Kidney (tissue), 14 donors: Measurements from ENCODE around the gene AKAP11. TPM values are rescaled to one million over a fixed set of nuclear protein-coding genes. Genes with fewer than 3 reads are reported as not detected.

Experiments used
- DNase-seq, 5 donors: peaks; one replicate each; pipeline ENCODE4 v3.0.0-alpha.2; 2013 to 2020
- FAIRE-seq: peaks from 2 replicates; lab custom pipeline; 2012; peaks lifted over from hg19 to GRCh38; lab: Jason Lieb, UNC
- H3K27ac ChIP-seq, 2 donors: one replicate each; pipeline ENCODE4 v1.7.0; 2013; ENCODE audit warnings: low read depth in 2 of 2, low read length in 2 of 2, inconsistent platforms in 1 of 2
- H3K27me3 ChIP-seq: one replicate; pipeline ENCODE4 v1.7.1; 2013; ENCODE audit warnings: low read length, inconsistent platforms; ENCODE audit not compliant: control insufficient read depth, insufficient read depth
- H3K36me3 ChIP-seq, 3 donors: one replicate each; pipeline versions ENCODE4 v1.7.0 to v1.7.1; 2013; ENCODE audit warnings: low read length in 3 of 3, control low read depth in 1 of 3, inconsistent platforms in 1 of 3; ENCODE audit not compliant: insufficient read depth in 3 of 3, control insufficient read depth in 2 of 3
- H3K4me1 ChIP-seq, 3 donors: one replicate each; pipeline versions ENCODE4 v1.7.0 to v1.7.1; 2013; ENCODE audit warnings: low read length in 3 of 3, inconsistent platforms in 1 of 3, low read depth in 1 of 3; ENCODE audit not compliant: control insufficient read depth in 2 of 3, insufficient read depth in 2 of 3
- H3K4me3 ChIP-seq, 3 donors: one replicate each; pipeline versions ENCODE4 v1.7.0 to v1.8.1; 2013; ENCODE audit warnings: low read length in 3 of 3, control low read depth in 1 of 3, inconsistent platforms in 1 of 3
- H3K9ac ChIP-seq, 3 donors: one replicate each; pipeline versions ENCODE4 v1.7.0 to v1.7.1; 2013; ENCODE audit warnings: low read length in 3 of 3, control low read depth in 1 of 3, inconsistent platforms in 1 of 3
- H3K9me3 ChIP-seq, 3 donors: one replicate each; pipeline versions ENCODE4 v1.7.0 to v1.7.1; 2013; ENCODE audit warnings: low read length in 3 of 3, control low read depth in 1 of 3, inconsistent platforms in 1 of 3; ENCODE audit not compliant: control insufficient read depth in 2 of 3, insufficient read depth in 1 of 3
- CTCF ChIP-seq: IDR thresholded peaks from 3 replicates; pipeline ENCODE4 v1.5.1; 2012; ENCODE audit warnings: mild to moderate bottlenecking, moderate library complexity, borderline replicate concordance; ENCODE audit not compliant: insufficient read depth; ENCODE audit errors: extremely low read depth
- intact Hi-C: fragments of 100-400 bp; cut with DNase I; formaldehyde crosslinking; loops from one replicate; pipeline ENCODE4 v1.11.1; 2022
- polyA plus RNA-seq: library from polyadenylated mRNA; stranded (reverse); fragments of 350-450 nt; fragmentation: Illumina TruSeq; extraction: RNeasy Lipid Tissue Mini Kit (QIAGEN cat#74804); gene quantifications from one replicate; pipeline ENCODE4 v1.2.3, GENCODE V29; 2014; ENCODE audit warnings: low read depth, low replicate concordance; ENCODE audit not compliant: insufficient read depth
- total RNA-seq: library from RNA; stranded (reverse); fragmentation: NEBNext Ultra II Directional; extraction: Animal tissue kit (Norgen Biotek cat#: 25700); gene quantifications from one replicate; pipeline ENCODE4 v1.2.1, GENCODE V29; 2021
- donor health status: control.
- donor health status: control.
- donor health status: control.
- donor health status: control.
- donor health status: control.
- donor health status: DM: yes; HTN: yes; CAD: no.
- donor health status: Normal renal cell carcinoma (clear cell type).

The AKAP11 gene
- total and polyA plus RNA-seq, 2 donors from 2014 or later = 4.9 to 35.2 TPM

GRCh38 chr13:42345367-42345766 is 73.4 kb downstream of the AKAP11 start:
- no peak for TF ChIP-seq CTCF
- no peaks in the 10 kb centered on the region for H3K9me3 ChIP-seq
- no peaks in the 10 kb centered on the region for H3K27me3 ChIP-seq
- H3K27ac ChIP-seq = no peak overlapping the region
- intact Hi-C loops = no loop called here
- FAIRE-seq = no peak
- H3K9ac ChIP-seq = no peak overlapping the region
- no peaks in the 10 kb centered on the region for H3K36me3 ChIP-seq
- no peaks in the 10 kb centered on the region for H3K4me1 ChIP-seq
- DNase-seq = no peak
- H3K4me3 ChIP-seq = no peak overlapping the region

GRCh38 chr13:42348576-42348975 is 76.6 kb downstream of the AKAP11 start:
- Histone ChIP-seq H3K9ac (no peak overlapping the region), H3K4me3 (no peak overlapping the region), H3K4me1 (no peaks in the 10 kb centered on the region), H3K9me3 (no peaks in the 10 kb centered on the region), H3K36me3 (no peaks in the 10 kb centered on the region), H3K27me3 (no peaks in the 10 kb centered on the region), H3K27ac (no peak overlapping the region)
- intact Hi-C loops = no loop called here
- FAIRE-seq (no peak), DNase-seq (no peak)
- TF ChIP-seq CTCF = no peak

- H3K27ac ChIP-seq = no peak overlapping the region
- H3K36me3 ChIP-seq = no peaks in the 10 kb centered on the region
- FAIRE-seq (no peak), DNase-seq (no peak)
- no peak for TF ChIP-seq CTCF
- intact Hi-C loops = no loop called here
- peaks cover 0 to 2% (median 0%) of the 10 kb centered on the region in 3 donors for H3K4me1 ChIP-seq
- no peaks in the 10 kb centered on the region for H3K9me3 ChIP-seq
- H3K9ac ChIP-seq = no peak overlapping the region
- no peak overlapping the region for H3K4me3 ChIP-seq
- no peaks in the 10 kb centered on the region for H3K27me3 ChIP-seq
These were observed 78.2 kb downstream of the AKAP11 start for GRCh38 chr13:42350141-42350540.
